ENCODE results near the gene YIPF1.
"Not testable (repeated sequence)": the region's sequence is repeated elsewhere in the genome, so short reads cannot be mapped to it uniquely, and the experiment has no call there.

The YIPF1 gene

DNA sequence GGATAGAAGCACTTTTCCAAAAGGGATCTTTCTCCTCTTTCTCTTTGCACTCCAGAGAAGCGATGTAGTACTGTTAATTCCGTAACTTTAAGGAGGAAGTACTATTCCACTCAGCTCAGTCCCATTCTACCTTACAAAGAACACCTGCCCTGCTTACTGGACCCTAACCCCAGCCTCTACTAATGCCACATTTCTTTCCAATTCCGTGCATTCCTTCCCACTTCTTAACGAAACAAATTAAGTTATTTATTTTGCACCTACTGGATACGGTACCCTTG lies 52.0 kb downstream of the YIPF1 start:
- DNase-seq: no peak

GRCh38 chr1:53835491-53835890 lies 54.1 kb downstream of the YIPF1 start:
- DNase-seq: no peak

- DNase-seq: no peak
Measured at GRCh38 chr1:53834776-53835175, 54.8 kb downstream of the YIPF1 start.

DNA sequence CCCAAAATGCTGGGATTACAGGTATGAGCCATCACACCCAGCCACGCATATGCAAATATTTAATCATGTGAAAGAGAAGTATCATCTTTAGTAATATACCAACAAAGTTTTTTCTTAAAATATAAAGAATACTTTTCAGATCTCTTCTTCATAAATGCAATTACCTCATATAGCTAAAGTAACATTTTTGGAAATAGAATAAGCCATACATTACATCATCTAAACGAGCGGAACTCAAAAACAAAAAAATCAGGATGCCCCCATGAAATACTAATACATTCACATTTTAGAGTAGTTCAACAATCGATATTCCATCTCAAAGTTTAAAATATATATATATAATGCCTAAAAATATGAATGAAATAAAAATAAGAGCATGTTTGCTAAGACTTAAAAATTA lies 56.2 kb downstream of the YIPF1 start:
- no peak for DNase-seq

DNA sequence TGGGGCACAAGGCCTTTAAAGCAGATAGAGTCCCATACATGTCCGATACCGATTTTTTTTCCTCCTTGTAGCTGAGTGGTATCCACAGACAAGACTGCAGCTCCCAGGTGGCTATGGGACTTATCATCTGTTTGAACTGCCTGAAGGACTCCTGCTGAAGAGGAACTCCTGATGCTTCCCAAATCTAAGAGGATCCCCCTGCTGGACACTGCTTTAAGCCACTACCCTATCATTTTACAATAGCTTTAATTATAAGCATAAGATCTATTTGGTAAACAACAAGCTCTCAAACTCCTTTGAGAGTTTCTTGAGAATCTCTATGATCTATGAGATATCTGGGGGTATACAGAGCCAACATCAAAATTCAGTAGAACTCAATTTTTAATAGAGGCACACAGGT lies 63.2 kb downstream of the YIPF1 start:
- no peak for DNase-seq

DNA sequence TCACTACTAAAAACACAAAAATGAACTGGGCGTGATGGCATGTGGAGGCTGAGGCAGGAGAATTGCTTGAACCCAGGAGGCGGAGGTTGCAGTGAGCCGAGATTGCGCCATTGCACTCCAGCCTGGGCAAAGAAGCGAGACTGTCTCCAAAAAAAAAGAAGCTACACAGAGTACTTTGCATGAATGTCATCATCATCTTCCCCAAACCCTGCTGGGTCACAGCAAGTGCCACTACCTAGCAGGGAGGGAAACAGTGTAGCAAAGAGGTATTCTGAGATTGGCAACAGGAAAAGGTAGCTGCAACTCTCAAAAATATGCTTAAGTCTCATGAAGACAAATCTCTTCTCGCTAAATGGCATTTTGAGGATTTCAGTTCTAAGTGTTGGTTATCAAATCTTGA lies 64.3 kb downstream of the YIPF1 start:
- DNase-seq: no peak

- DNase-seq: no peak
Measured at GRCh38 chr1:53822931-53823330, 66.7 kb downstream of the YIPF1 start.

DNA sequence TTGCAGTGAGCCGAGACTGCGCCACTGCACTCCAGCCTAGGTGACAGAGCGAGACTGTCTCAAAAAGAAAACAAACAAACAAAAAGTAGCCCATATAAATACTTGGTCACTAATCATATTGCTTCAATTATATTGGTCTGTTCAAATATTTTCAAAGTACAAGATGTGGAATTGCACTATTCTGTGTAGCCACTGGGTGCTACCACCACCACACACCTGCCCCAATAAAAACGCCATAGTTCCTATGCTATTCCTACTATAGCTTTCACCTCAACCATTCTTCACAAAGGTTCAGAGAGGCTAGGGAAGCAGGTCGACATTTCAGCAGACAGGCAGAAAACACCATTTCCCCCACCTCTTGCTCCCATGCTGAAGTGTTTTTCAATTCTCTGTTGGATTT lies 68.2 kb downstream of the YIPF1 start:
- no peak for DNase-seq

- DNase-seq: no peak
Measured at GRCh38 chr1:53819387-53819786, 70.2 kb downstream of the YIPF1 start.

DNA sequence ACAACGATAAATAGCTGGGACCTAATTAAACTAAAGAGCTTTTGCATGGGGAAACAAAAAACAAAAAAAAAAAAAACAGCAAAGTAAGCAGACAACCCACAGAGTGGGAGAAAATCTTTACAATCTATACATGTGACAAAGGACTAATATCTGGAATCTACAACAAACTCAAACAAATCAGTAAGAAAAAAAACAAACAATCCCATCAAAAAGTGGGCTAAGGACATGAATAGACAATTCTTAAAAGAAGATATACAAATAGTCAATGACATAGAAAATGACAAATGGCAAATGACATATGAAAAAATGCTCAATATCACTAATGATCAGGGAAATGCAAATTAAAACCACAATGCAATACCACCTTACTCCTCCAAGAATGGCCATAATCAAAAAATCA lies 73.0 kb downstream of the YIPF1 start:
- DNase-seq: not testable (repeated sequence)

GRCh38 chr1:53815484-53815883 lies 74.1 kb downstream of the YIPF1 start:
- DNase-seq: not testable (repeated sequence)

DNA sequence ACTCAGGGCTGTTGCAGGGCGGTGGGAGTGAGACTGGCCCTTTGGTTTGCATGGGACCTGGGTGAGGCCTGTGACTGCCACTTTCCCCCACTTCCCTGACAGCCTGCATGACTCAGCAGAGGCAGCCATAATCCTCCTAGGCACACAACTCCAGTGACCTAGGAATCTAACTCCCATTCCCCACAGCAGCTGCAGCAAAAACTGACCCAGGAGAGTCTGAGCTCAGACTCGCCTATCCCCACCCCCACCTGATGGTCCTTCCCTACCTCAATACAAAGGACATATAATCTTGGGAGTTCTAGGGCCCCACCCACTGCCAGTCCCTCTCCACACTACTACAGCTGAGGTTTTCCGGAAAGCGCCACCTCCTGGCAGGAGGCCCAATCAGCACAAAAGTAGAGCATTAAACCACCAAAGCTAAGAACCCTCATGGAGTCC lies 78.2 kb downstream of the YIPF1 start:
- no peak for DNase-seq

GRCh38 chr1:53810497-53810896 lies 79.1 kb downstream of the YIPF1 start:
- DNase-seq: no peak

GRCh38 chr1:53810007-53810406 lies 79.6 kb downstream of the YIPF1 start:
- DNase-seq: no peak

GRCh38 chr1:53807916-53808315 lies 81.7 kb downstream of the YIPF1 start:
- no peak for DNase-seq

DNA sequence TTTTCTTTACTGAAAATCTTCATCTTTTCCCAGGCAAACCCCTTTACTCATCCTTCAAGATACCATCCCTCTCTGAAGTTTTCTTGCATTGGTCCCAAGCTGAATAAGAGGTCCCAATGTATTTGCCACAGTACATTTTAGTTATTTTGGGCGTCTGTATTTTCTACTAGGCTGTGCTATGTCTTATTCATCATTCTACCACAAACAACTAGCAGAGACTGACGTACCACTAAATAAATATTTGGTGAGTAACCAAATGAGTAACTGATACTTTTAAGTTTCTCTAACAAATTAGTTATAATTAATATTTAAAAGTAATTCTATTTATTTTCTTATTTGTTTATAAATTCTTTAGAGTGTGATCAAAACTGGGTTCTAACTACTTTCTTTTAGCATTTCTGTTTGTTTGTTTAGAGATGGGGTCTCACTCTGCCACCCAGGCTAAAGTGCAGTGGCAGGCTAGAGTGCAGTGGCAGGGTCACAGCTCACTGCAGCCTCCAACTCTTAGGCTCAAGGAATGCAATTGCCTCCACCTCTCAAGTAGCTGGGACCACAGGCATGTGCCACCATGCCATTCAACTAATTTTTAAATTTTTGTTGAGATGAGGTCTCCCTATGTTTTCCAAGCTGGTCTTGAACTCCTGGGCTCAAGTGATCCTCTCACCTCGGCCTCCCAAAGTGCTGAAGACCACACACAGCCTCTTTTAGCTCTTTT lies 84.6 kb downstream of the YIPF1 start:
- no peak for DNase-seq

DNA sequence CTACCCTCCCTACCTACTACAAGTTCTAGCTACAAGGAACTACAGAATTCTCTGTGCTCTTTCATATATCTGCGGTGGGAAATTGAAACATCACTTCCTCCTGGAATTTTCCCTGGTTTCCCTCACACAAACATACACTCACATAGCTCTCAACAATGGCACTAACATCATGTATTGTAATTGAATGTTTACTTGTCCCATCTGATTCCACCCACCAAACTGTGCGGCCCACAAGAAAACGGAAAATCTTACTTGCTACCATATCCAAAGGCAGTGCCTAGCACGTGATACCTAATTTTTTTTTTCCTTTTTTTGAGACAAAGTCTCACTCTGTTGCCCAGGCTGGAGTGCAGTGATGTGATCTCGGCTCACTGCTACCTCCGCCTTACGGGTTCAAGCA lies 85.4 kb downstream of the YIPF1 start:
- no peak for DNase-seq
